Fibroblast of lung (primary cell): ENCODE data around the gene SLC15A1. TPM values are rescaled to one million over a fixed set of nuclear protein-coding genes. Genes with fewer than 3 reads are reported as not detected.

Experiments
- DNase-seq, 2 donors: peaks; one replicate each; pipeline versions ENCODE4 v3.0.0 to v3.0.0-alpha.2; 2010; ENCODE audit warnings: low read depth in 2 of 2
- H2AFZ ChIP-seq: 2 replicates; pipeline ENCODE4 v1.5.1; 2012; ENCODE audit warnings: low read length, control low read depth, inconsistent platforms
- H3K27ac ChIP-seq: 2 replicates; pipeline ENCODE4 v1.5.1; 2011; ENCODE audit warnings: low read length, control low read depth; ENCODE audit not compliant: insufficient read depth
- H3K27me3 ChIP-seq: 2 replicates; pipeline ENCODE4 v1.5.1; 2011; ENCODE audit warnings: mild to moderate bottlenecking, low read length; ENCODE audit not compliant: control insufficient read depth, insufficient read depth
- H3K36me3 ChIP-seq: 2 replicates; pipeline ENCODE4 v1.5.1; 2011; ENCODE audit warnings: low read length; ENCODE audit not compliant: control insufficient read depth, insufficient read depth
- H3K4me1 ChIP-seq: 2 replicates; pipeline ENCODE4 v1.5.1; 2011; ENCODE audit warnings: low read length; ENCODE audit not compliant: control insufficient read depth, insufficient read depth; ENCODE audit errors: extremely low read depth
- H3K4me2 ChIP-seq: 2 replicates; pipeline ENCODE4 v1.5.1; 2011; ENCODE audit warnings: low read length, control low read depth; ENCODE audit not compliant: insufficient read depth; ENCODE audit errors: extremely low read depth
- H3K4me3 ChIP-seq, 4 experiments: fragments of 200-600 bp in 1 of 4; sonication (generic) in 1 of 4; replicated peaks in 1 of 4; 2 replicates each; pipeline ENCODE4 v1.5.1; 2011 to 2016; ENCODE audit warnings: low read length in 4 of 4, low read depth in 3 of 4, mild to moderate bottlenecking in 3 of 4, control low read depth in 2 of 4, inconsistent platforms in 1 of 4, mixed read lengths in 1 of 4; ENCODE audit not compliant: insufficient read depth in 1 of 4; ENCODE audit errors: control extremely low read depth in 1 of 4
- H3K79me2 ChIP-seq: 2 replicates; pipeline ENCODE4 v1.5.1; 2012; ENCODE audit warnings: mild to moderate bottlenecking, low read length, inconsistent platforms; ENCODE audit not compliant: control insufficient read depth, insufficient read depth
- H3K9ac ChIP-seq: 2 replicates; pipeline ENCODE4 v1.5.1; 2011; ENCODE audit warnings: mild to moderate bottlenecking, low read length, control low read depth; ENCODE audit not compliant: insufficient read depth
- H3K9me3 ChIP-seq: 2 replicates; pipeline ENCODE4 v1.5.1; 2012; ENCODE audit warnings: low read depth, low read length; ENCODE audit not compliant: control insufficient read depth, insufficient read depth
- H4K20me1 ChIP-seq: 2 replicates; pipeline ENCODE4 v1.5.1; 2011; ENCODE audit warnings: low read length; ENCODE audit not compliant: control insufficient read depth, insufficient read depth; ENCODE audit errors: extremely low read depth
- CTCF ChIP-seq, 2 donors: IDR thresholded peaks in 1 of 2; conservative IDR thresholded peaks in 1 of 2; 1 replicate in 1 of 2; 2 replicates in 1 of 2; pipeline ENCODE4 v1.5.1; 2011 to 2012; ENCODE audit warnings: low read length in 2 of 2, control low read depth in 1 of 2, inconsistent platforms in 1 of 2, low read depth in 1 of 2, mild to moderate bottlenecking in 1 of 2
- EZH2 ChIP-seq: IDR thresholded peaks from 2 replicates; pipeline ENCODE4 v1.5.1; 2012; ENCODE audit warnings: low read length, control low read depth, mild to moderate bottlenecking; ENCODE audit errors: missing control alignments
- polyA plus RNA-seq, 2 donors: library from polyadenylated mRNA; depleted of rRNA in 1 of 2; stranded (reverse) in 1 of 2; unstranded in 1 of 2; fragments of >200 nt; gene quantifications; 2 replicates each; pipeline ENCODE4 v1.2.1, GENCODE V29; 2011 to 2012; ENCODE audit warnings: missing spikeins in 1 of 2
- total RNA-seq: library from RNA; depleted of rRNA; stranded (reverse); fragments of >200 nt; gene quantifications from 2 replicates; pipeline ENCODE4 v1.2.1, GENCODE V29; 2014

Gene SLC15A1
- total and polyA plus RNA-seq, 2 donors (not counting 1 experiment from before 2014, with no cell fraction given): not detected

- no peak for TF ChIP-seq CTCF (conservative IDR thresholded peaks at IDR 0.05 in 1 of 2, IDR thresholded peaks at IDR 0.05 in 1 of 2; ENCODE audit: low read depth in 1 of 2, low read length in 2 of 2)
- TF ChIP-seq EZH2: no peak
- Histone ChIP-seq H3K9ac (no peak overlapping the region), H2AFZ (no peak overlapping the region), H3K27ac (no peak overlapping the region), H3K27me3 (peaks cover 7% of the 10 kb centered on the region), H3K9me3 (no peaks in the 10 kb centered on the region), H3K4me2 (no peak overlapping the region), H3K4me1 (no peaks in the 10 kb centered on the region), H3K79me2 (no peaks in the 10 kb centered on the region), H3K36me3 (no peaks in the 10 kb centered on the region), H3K4me3 (no peak overlapping the region), H4K20me1 (no peaks in the 10 kb centered on the region)
- DNase-seq: no peak
Measured at GRCh38 chr13:98690348-98691022, 62.0 kb downstream of the SLC15A1 start.

GRCh38 chr13:98689347-98689968 lies 63.0 kb downstream of the SLC15A1 start:
- H3K27me3 ChIP-seq: peaks cover 7% of the 10 kb centered on the region
- no peak for TF ChIP-seq CTCF (conservative IDR thresholded peaks at IDR 0.05 in 1 of 2, IDR thresholded peaks at IDR 0.05 in 1 of 2; ENCODE audit: low read depth in 1 of 2, low read length in 2 of 2)

GRCh38 chr13:98688373-98688772 lies 64.1 kb downstream of the SLC15A1 start:
- no peak overlapping the region for H3K4me3 ChIP-seq
- no peaks in the 10 kb centered on the region for H4K20me1 ChIP-seq
- H3K4me1 ChIP-seq: no peaks in the 10 kb centered on the region
- no peaks in the 10 kb centered on the region for H3K9me3 ChIP-seq
- no peak overlapping the region for H2AFZ ChIP-seq
- H3K4me2 ChIP-seq: no peak overlapping the region
- H3K27ac ChIP-seq: no peak overlapping the region
- no peak overlapping the region for H3K9ac ChIP-seq
- H3K27me3 ChIP-seq: peaks cover 7% of the 10 kb centered on the region
- no peaks in the 10 kb centered on the region for H3K79me2 ChIP-seq
- no peak for DNase-seq
- TF ChIP-seq CTCF (conservative IDR thresholded peaks at IDR 0.05 in 1 of 2, IDR thresholded peaks at IDR 0.05 in 1 of 2; ENCODE audit: low read depth in 1 of 2, low read length in 2 of 2) (no peak), EZH2 (no peak)
- no peaks in the 10 kb centered on the region for H3K36me3 ChIP-seq

More at GRCh38 chr13:98689347-98689968, 63.0 kb downstream of the SLC15A1 start:
- H3K4me1 ChIP-seq: no peaks in the 10 kb centered on the region
- no peaks in the 10 kb centered on the region for H3K36me3 ChIP-seq
- no peaks in the 10 kb centered on the region for H3K9me3 ChIP-seq
- no peaks in the 10 kb centered on the region for H4K20me1 ChIP-seq
- no peak overlapping the region for H3K4me2 ChIP-seq
- no peak overlapping the region for H2AFZ ChIP-seq
- H3K27ac ChIP-seq: no peak overlapping the region
- H3K9ac ChIP-seq: no peak overlapping the region
- H3K4me3 ChIP-seq: no peak overlapping the region
- H3K79me2 ChIP-seq: no peaks in the 10 kb centered on the region
- no peak for DNase-seq
